ENCODE data around the gene CLEC16A.
A peak's percentile ranks its signal among the peaks of the same experiment; 100 is the strongest.

CLEC16A gene

GRCh38 chr16:11035096-11035495 is 90.7 kb downstream of the CLEC16A start:
- no peak overlapping the region for H3K4me3 ChIP-seq (ENCODE audit: low read depth in 1 of 2, low read length in 2 of 2)
- H3K36me3 ChIP-seq (ENCODE audit: control insufficient read depth in 1 of 2, insufficient read depth in 2 of 2, low read length in 2 of 2) = peaks cover 16 to 23% of the 10 kb centered on the region in 2 donors
- no peaks in the 10 kb centered on the region for H3K27me3 ChIP-seq (ENCODE audit: low read depth, low read length)
- H3K4me1 ChIP-seq (ENCODE audit: control insufficient read depth in 1 of 2, insufficient read depth in 2 of 2, low read length in 2 of 2) = no peaks in the 10 kb centered on the region
- H3K27ac ChIP-seq (ENCODE audit: low read length) = no peak overlapping the region
- H3K9me3 ChIP-seq (ENCODE audit: control insufficient read depth in 1 of 2, low read length in 2 of 2) = no peaks in the 10 kb centered on the region

- Histone ChIP-seq H3K36me3 (ENCODE audit: control insufficient read depth in 1 of 2, insufficient read depth in 2 of 2, low read length in 2 of 2) (peaks cover 20 to 22% of the 10 kb centered on the region in 2 donors), H3K4me3 (ENCODE audit: low read depth in 1 of 2, low read length in 2 of 2) (no peak overlapping the region), H3K27me3 (ENCODE audit: low read depth, low read length) (no peaks in the 10 kb centered on the region), H3K4me1 (ENCODE audit: control insufficient read depth in 1 of 2, insufficient read depth in 2 of 2, low read length in 2 of 2) (no peaks in the 10 kb centered on the region), H3K9me3 (ENCODE audit: control insufficient read depth in 1 of 2, low read length in 2 of 2) (no peaks in the 10 kb centered on the region), H3K27ac (ENCODE audit: low read length) (no peak overlapping the region)
Observed at GRCh38 chr16:11036040-11036439, 91.7 kb downstream of the CLEC16A start.

- H3K27me3 ChIP-seq (ENCODE audit: low read depth, low read length) = no peaks in the 10 kb centered on the region
- H3K9me3 ChIP-seq (ENCODE audit: control insufficient read depth in 1 of 2, low read length in 2 of 2) = no peaks in the 10 kb centered on the region
- H3K27ac ChIP-seq (ENCODE audit: low read length) = no peak overlapping the region
- H3K36me3 ChIP-seq (ENCODE audit: control insufficient read depth in 1 of 2, insufficient read depth in 2 of 2, low read length in 2 of 2) = peaks cover 20 to 21% of the 10 kb centered on the region in 2 donors
- H3K4me1 ChIP-seq (ENCODE audit: control insufficient read depth in 1 of 2, insufficient read depth in 2 of 2, low read length in 2 of 2) = no peaks in the 10 kb centered on the region
- no peak overlapping the region for H3K4me3 ChIP-seq (ENCODE audit: low read depth in 1 of 2, low read length in 2 of 2)
Observed at GRCh38 chr16:11036868-11037410, 92.6 kb downstream of the CLEC16A start.

GRCh38 chr16:11038305-11038704 is 93.9 kb downstream of the CLEC16A start:
- H3K4me1 ChIP-seq (ENCODE audit: control insufficient read depth in 1 of 2, insufficient read depth in 2 of 2, low read length in 2 of 2) = no peaks in the 10 kb centered on the region
- H3K27me3 ChIP-seq (ENCODE audit: low read depth, low read length) = no peaks in the 10 kb centered on the region
- no peak overlapping the region for H3K4me3 ChIP-seq (ENCODE audit: low read depth in 1 of 2, low read length in 2 of 2)
- peaks cover 27 to 28% of the 10 kb centered on the region in 2 donors for H3K36me3 ChIP-seq (ENCODE audit: control insufficient read depth in 1 of 2, insufficient read depth in 2 of 2, low read length in 2 of 2)
- H3K9me3 ChIP-seq (ENCODE audit: control insufficient read depth in 1 of 2, low read length in 2 of 2) = no peaks in the 10 kb centered on the region
- no peak overlapping the region for H3K27ac ChIP-seq (ENCODE audit: low read length)

- Histone ChIP-seq H3K4me1 (ENCODE audit: control insufficient read depth in 1 of 2, insufficient read depth in 2 of 2, low read length in 2 of 2) (no peaks in the 10 kb centered on the region), H3K27ac (ENCODE audit: low read length) (no peak overlapping the region), H3K27me3 (ENCODE audit: low read depth, low read length) (no peaks in the 10 kb centered on the region), H3K9me3 (ENCODE audit: control insufficient read depth in 1 of 2, low read length in 2 of 2) (no peaks in the 10 kb centered on the region), H3K36me3 (ENCODE audit: control insufficient read depth in 1 of 2, insufficient read depth in 2 of 2, low read length in 2 of 2) (peaks cover 27 to 31% of the 10 kb centered on the region in 2 donors), H3K4me3 (ENCODE audit: low read depth in 1 of 2, low read length in 2 of 2) (no peak overlapping the region)
Observed at GRCh38 chr16:11038777-11039176, 94.4 kb downstream of the CLEC16A start.

- Histone ChIP-seq H3K36me3 (ENCODE audit: control insufficient read depth in 1 of 2, insufficient read depth in 2 of 2, low read length in 2 of 2) (peaks cover 30 to 35% of the 10 kb centered on the region in 2 donors), H3K27ac (ENCODE audit: low read length) (no peak overlapping the region), H3K4me3 (ENCODE audit: low read depth in 1 of 2, low read length in 2 of 2) (no peak overlapping the region), H3K27me3 (ENCODE audit: low read depth, low read length) (no peaks in the 10 kb centered on the region), H3K9me3 (ENCODE audit: control insufficient read depth in 1 of 2, low read length in 2 of 2) (no peaks in the 10 kb centered on the region), H3K4me1 (ENCODE audit: control insufficient read depth in 1 of 2, insufficient read depth in 2 of 2, low read length in 2 of 2) (no peaks in the 10 kb centered on the region)
Observed at GRCh38 chr16:11039726-11040125, 95.4 kb downstream of the CLEC16A start.

GRCh38 chr16:11042191-11042590 is 97.8 kb downstream of the CLEC16A start:
- Histone ChIP-seq H3K4me1 (ENCODE audit: control insufficient read depth in 1 of 2, insufficient read depth in 2 of 2, low read length in 2 of 2) (no peaks in the 10 kb centered on the region), H3K36me3 (ENCODE audit: control insufficient read depth in 1 of 2, insufficient read depth in 2 of 2, low read length in 2 of 2) (peaks cover 33 to 42% of the 10 kb centered on the region in 2 donors), H3K9me3 (ENCODE audit: control insufficient read depth in 1 of 2, low read length in 2 of 2) (no peaks in the 10 kb centered on the region), H3K27ac (ENCODE audit: low read length) (no peak overlapping the region), H3K27me3 (ENCODE audit: low read depth, low read length) (no peaks in the 10 kb centered on the region), H3K4me3 (ENCODE audit: low read depth in 1 of 2, low read length in 2 of 2) (no peak overlapping the region)

- peaks cover 24 to 40% of the 10 kb centered on the region in 2 donors for H3K36me3 ChIP-seq (ENCODE audit: control insufficient read depth in 1 of 2, insufficient read depth in 2 of 2, low read length in 2 of 2)
- no peak overlapping the region for H3K4me3 ChIP-seq (ENCODE audit: low read depth in 1 of 2, low read length in 2 of 2)
- H3K27ac ChIP-seq (ENCODE audit: low read length) = no peak overlapping the region
- H3K27me3 ChIP-seq (ENCODE audit: low read depth, low read length) = no peaks in the 10 kb centered on the region
- H3K4me1 ChIP-seq (ENCODE audit: control insufficient read depth in 1 of 2, insufficient read depth in 2 of 2, low read length in 2 of 2) = no peaks in the 10 kb centered on the region
- no peaks in the 10 kb centered on the region for H3K9me3 ChIP-seq (ENCODE audit: control insufficient read depth in 1 of 2, low read length in 2 of 2)
Observed at GRCh38 chr16:11045441-11045840, 101.1 kb downstream of the CLEC16A start.

- no peaks in the 10 kb centered on the region for H3K27me3 ChIP-seq (ENCODE audit: low read depth, low read length)
- no peak overlapping the region for H3K27ac ChIP-seq (ENCODE audit: low read length)
- no peak overlapping the region for H3K4me3 ChIP-seq (ENCODE audit: low read depth in 1 of 2, low read length in 2 of 2)
- H3K9me3 ChIP-seq (ENCODE audit: control insufficient read depth in 1 of 2, low read length in 2 of 2) = no peaks in the 10 kb centered on the region
- H3K4me1 ChIP-seq (ENCODE audit: control insufficient read depth in 1 of 2, insufficient read depth in 2 of 2, low read length in 2 of 2) = no peaks in the 10 kb centered on the region
- peaks cover 22 to 40% of the 10 kb centered on the region in 2 donors for H3K36me3 ChIP-seq (ENCODE audit: control insufficient read depth in 1 of 2, insufficient read depth in 2 of 2, low read length in 2 of 2)
Observed at GRCh38 chr16:11045846-11046245, 101.5 kb downstream of the CLEC16A start.

- no peaks in the 10 kb centered on the region for H3K9me3 ChIP-seq (ENCODE audit: control insufficient read depth in 1 of 2, low read length in 2 of 2)
- peak overlapping the region; percentile 13 for H3K27ac ChIP-seq (ENCODE audit: low read length)
- no peaks in the 10 kb centered on the region for H3K4me1 ChIP-seq (ENCODE audit: control insufficient read depth in 1 of 2, insufficient read depth in 2 of 2, low read length in 2 of 2)
- peaks cover 16 to 43% of the 10 kb centered on the region in 2 donors for H3K36me3 ChIP-seq (ENCODE audit: control insufficient read depth in 1 of 2, insufficient read depth in 2 of 2, low read length in 2 of 2)
- H3K4me3 ChIP-seq (ENCODE audit: low read depth in 1 of 2, low read length in 2 of 2) = no peak overlapping the region
- H3K27me3 ChIP-seq (ENCODE audit: low read depth, low read length) = no peaks in the 10 kb centered on the region
Observed at GRCh38 chr16:11046382-11046931, 102.1 kb downstream of the CLEC16A start.

- Histone ChIP-seq H3K4me3 (ENCODE audit: low read depth in 1 of 2, low read length in 2 of 2) (no peak overlapping the region), H3K36me3 (ENCODE audit: control insufficient read depth in 1 of 2, insufficient read depth in 2 of 2, low read length in 2 of 2) (peaks cover 12 to 40% of the 10 kb centered on the region in 2 donors), H3K9me3 (ENCODE audit: control insufficient read depth in 1 of 2, low read length in 2 of 2) (no peaks in the 10 kb centered on the region), H3K27ac (ENCODE audit: low read length) (peak overlapping the region; percentile 13), H3K4me1 (ENCODE audit: control insufficient read depth in 1 of 2, insufficient read depth in 2 of 2, low read length in 2 of 2) (no peaks in the 10 kb centered on the region), H3K27me3 (ENCODE audit: low read depth, low read length) (no peaks in the 10 kb centered on the region)
Observed at GRCh38 chr16:11047057-11047456, 102.7 kb downstream of the CLEC16A start.
